T follicular helper cell (primary cell): ENCODE data around the gene ARFGAP3.

Source experiments
- DNase-seq: peaks from one replicate; pipeline ENCODE4 v3.0.0-alpha.2; 2020; ENCODE audit warnings: low read depth

Gene ARFGAP3

GRCh38 chr22:42884616-42885375 is 27.7 kb upstream of the ARFGAP3 start:
- DNase-seq, result no peak

- DNase-seq, result no peak
These were observed 26.9 kb upstream of the ARFGAP3 start for GRCh38 chr22:42883970-42884369.

GRCh38 chr22:42883121-42883520 is 26.0 kb upstream of the ARFGAP3 start:
- DNase-seq, result no peak

- DNase-seq, result no peak
These were observed 25.0 kb upstream of the ARFGAP3 start for GRCh38 chr22:42881982-42882656.

DNA sequence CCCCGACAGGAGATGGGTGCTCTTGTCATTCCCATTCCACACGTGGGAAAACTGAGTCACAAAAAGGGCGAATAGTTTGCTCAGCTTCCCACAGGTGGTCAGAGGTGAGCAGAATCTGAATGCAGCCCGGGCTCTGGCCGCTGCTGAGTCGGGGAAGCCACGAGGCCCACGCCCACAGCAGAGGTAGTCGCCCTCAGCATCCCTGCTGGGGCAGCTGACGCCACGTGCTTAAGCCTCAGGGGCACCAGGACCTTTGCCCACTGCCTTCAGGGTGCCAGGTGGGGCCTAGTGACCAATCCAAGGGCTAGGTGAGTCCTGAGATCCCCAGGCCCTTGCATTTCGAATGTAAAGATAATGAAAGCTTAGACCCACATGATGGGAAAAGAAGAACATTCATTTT is 24.2 kb upstream of the ARFGAP3 start:
- DNase-seq, result no peak

GRCh38 chr22:42880815-42881214 is 23.7 kb upstream of the ARFGAP3 start:
- no peak for DNase-seq

DNA sequence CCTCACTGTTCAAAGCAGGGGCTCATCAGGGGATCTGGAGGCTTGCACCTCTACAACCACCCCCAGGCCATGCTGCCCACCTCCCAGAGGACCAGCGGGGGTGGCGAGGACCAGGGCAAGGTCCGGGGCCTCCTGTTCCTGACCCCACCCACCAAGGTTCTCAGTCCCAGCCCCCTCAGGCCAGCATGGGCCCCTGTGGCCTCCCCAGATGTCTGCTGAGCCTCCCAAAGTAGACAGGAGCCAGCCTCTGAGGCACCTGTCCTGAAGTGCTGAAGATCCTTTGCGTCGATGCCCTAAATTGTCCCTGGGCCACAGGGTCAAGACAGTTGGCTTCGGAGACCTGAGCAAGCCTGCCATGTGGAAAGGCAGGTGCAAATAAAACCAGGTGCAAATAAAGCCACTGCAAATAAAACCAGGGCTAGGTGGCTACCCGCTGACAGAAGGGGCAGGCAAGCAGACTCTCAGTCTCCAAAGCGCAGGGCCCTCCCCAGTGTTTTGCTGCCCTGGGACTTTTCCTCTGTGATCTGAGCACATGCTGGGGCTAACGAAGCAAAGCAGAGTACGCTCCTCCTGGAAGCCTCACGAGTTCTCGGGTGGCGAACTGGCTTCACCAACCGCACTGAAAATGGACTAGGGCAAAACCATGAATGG is 22.4 kb upstream of the ARFGAP3 start:
- no peak for DNase-seq

GRCh38 chr22:42878561-42879305 is 21.7 kb upstream of the ARFGAP3 start:
- no peak for DNase-seq

- DNase-seq, result no peak
These were observed 20.7 kb upstream of the ARFGAP3 start for GRCh38 chr22:42877597-42878340.

- DNase-seq, result no peak
These were observed 20.1 kb upstream of the ARFGAP3 start for GRCh38 chr22:42877158-42877557.

- DNase-seq, result no peak
These were observed 19.0 kb upstream of the ARFGAP3 start for GRCh38 chr22:42876041-42876440.

DNA sequence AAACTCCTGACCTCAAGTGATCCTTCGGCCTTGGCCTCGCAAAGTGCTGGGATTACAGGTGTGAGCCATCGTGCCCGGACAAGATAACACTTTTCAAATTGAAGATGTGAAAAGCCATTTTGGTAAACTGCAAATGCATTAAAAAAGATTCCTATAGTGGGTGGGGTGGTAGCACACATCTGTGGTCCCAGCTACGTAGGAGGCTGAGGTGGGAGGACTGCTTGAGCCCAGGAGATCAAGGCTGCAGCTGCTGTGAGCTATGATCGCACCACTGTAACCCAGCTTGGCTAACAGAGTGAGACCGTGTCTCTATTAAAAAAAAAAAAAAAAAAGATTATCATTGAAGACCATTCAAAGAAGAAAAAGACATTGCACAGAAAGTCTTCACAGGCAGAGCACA is 16.9 kb upstream of the ARFGAP3 start:
- DNase-seq, result no peak

DNA sequence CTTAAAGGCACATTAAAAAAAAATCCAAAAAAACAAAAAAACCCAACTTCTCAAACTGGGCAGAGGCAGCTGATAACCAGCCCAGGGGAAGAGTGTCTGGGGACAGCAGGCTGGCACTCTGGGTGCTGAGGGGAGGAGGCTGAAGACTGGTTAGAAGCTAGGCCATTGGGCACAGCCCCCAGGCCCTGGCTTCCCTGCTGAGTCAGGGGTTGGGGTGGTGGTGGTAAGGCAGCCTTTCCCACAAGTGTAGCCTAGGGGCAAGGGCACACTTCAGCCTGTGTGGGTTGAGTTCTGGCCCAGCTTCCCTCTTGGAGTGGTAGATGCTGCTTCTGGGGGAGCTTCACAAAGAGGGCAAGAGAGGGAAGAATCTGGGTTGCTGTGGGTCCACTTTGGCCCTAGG is 16.3 kb upstream of the ARFGAP3 start:
- no peak for DNase-seq

- no peak for DNase-seq
These were observed 15.7 kb upstream of the ARFGAP3 start for GRCh38 chr22:42872821-42873220.

DNA sequence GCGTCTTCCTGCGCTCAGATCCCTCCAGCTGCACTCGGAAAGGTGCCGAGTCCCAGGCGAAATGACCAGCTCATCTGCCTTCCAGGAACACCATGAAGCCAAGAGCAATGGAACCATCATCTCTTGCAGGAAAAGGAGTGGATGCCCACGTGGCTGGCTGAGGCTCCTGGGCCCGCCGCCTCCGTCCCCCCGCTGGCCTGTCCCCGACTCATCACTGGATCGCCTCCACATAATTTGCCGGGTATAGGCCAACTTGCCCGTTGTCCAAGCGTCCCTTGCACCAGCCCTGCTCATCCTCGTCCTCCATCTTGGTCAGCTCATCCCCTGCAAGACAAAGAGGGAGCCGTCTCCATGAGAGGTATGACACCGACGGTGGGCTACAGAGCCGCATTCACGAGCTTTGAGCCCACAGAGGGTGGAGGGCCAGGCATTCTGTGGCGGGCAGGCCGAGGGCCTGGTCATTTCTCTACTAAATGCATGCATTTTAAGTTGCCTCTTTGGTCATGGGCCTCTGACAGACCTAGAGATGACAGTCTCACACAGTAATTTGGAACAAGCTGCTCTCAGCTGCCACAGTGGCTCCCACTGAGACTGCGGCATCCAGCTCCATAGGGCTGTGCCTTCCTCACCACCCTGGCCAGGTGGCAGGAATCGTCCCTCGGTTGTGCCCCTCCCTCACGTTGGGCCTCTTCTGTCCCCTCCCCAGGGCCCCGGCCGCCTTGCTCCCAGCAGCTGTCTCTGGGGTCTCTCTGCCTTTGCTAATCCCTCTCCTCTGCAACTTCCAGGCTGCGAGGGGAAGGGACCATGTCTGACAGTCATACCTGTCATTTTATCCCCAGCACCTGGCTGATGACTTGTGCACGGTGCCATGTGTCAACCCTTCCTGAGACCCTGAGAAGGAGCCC is 14.3 kb upstream of the ARFGAP3 start:
- DNase-seq, result no peak

DNA sequence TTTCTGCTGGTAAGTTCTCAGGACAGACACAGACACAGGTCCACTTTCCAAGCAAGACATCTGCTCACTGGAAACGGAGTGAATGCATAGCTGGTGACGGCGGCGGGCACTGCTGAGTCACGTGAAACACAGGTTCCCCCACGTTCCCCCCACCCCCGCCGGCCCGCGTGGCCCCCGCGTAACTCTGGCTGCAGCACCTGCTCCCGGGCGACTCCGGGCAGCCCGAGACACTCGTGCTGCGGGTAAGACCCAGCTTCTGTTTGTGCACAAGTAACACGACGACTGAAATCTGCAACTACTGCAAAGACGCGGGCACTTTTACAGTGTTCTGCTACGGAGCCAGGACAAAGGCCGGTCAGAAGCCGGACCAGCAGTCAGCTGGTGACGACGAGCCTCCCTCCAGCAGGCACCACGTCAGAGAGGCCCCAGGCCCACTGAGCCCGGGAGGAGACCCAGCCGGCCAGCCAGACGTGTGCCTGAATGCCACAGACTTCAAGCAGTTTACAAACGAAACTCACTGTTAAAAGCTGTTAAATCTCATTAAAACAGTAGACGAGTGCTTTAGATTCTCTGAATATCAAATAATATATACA is 12.9 kb upstream of the ARFGAP3 start:
- no peak for DNase-seq

GRCh38 chr22:42869463-42869862 is 12.4 kb upstream of the ARFGAP3 start:
- no peak for DNase-seq

- no peak for DNase-seq
These were observed 11.7 kb upstream of the ARFGAP3 start for GRCh38 chr22:42868751-42869251.

GRCh38 chr22:42866100-42866499 is 9.0 kb upstream of the ARFGAP3 start:
- no peak for DNase-seq

DNA sequence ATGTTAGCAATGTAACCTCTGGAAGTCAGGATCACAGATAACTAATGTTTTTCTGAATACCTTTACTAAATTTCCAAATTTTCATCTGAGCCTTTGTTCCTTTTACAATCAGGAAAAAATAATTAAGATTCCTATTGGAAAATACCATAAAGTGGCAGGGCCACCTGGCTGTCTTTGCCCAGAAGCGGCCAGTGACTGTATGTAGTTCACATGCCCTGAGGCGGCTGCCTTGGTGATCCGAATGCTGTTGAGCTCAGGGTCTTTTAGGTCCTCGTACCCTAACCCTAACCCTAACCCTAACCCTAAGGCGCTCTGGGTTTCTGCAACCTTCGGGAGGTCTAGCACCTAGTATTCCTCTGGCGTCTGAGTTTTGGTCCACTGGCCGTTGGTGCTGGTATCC is 8.5 kb upstream of the ARFGAP3 start:
- DNase-seq, result no peak
